ENCODE data around the gene MEI4.
A peak's percentile ranks its signal among the peaks of the same experiment; 100 is the strongest.
"Not testable (repeated sequence)": the region's sequence is repeated elsewhere in the genome, so short reads cannot be mapped to it uniquely, and the experiment has no call there.

MEI4 gene

GRCh38 chr6:77650098-77650663 lies 2.7 kb upstream of the MEI4 start:
- H3K4me3 ChIP-seq (replicated peaks in 1 of 2; ENCODE audit: low read depth in 2 of 2, low read length in 2 of 2) = no peak overlapping the region
- peak; percentile 24 for TF ChIP-seq CTCF (IDR thresholded peaks at IDR 0.05; ENCODE audit: low read depth, low read length)
- DNase-seq (ENCODE audit: low read depth in 2 of 2) = peak; percentile 1 to 17

- no peak for DNase-seq (ENCODE audit: low read depth in 2 of 2)
- no peak overlapping the region for H3K4me3 ChIP-seq (replicated peaks in 1 of 2; ENCODE audit: low read depth in 2 of 2, low read length in 2 of 2)
- no peak for TF ChIP-seq CTCF (IDR thresholded peaks at IDR 0.05; ENCODE audit: low read depth, low read length)
Measured at GRCh38 chr6:77653816-77654215, 977 bp downstream of the MEI4 start.

GRCh38 chr6:77655035-77655434 lies 2.2 kb downstream of the MEI4 start:
- H3K4me3 ChIP-seq (replicated peaks in 1 of 2; ENCODE audit: low read depth in 2 of 2, low read length in 2 of 2); DNase-seq (ENCODE audit: low read depth in 2 of 2): not testable (repeated sequence)

GRCh38 chr6:77656999-77657764 lies 4.3 kb downstream of the MEI4 start:
- H3K4me3 ChIP-seq (replicated peaks in 1 of 2; ENCODE audit: low read depth in 2 of 2, low read length in 2 of 2) = no peak overlapping the region
- DNase-seq (ENCODE audit: low read depth in 2 of 2) = no peak
- no peak for TF ChIP-seq CTCF (IDR thresholded peaks at IDR 0.05; ENCODE audit: low read depth, low read length)

GRCh38 chr6:77666340-77666739 lies 13.5 kb downstream of the MEI4 start:
- DNase-seq (ENCODE audit: low read depth in 2 of 2) = no peak
- TF ChIP-seq CTCF (IDR thresholded peaks at IDR 0.05; ENCODE audit: low read depth, low read length) = no peak
- H3K4me3 ChIP-seq (replicated peaks in 1 of 2; ENCODE audit: low read depth in 2 of 2, low read length in 2 of 2) = no peak overlapping the region

GRCh38 chr6:77666846-77667245 lies 14.0 kb downstream of the MEI4 start:
- H3K4me3 ChIP-seq (replicated peaks in 1 of 2; ENCODE audit: low read depth in 2 of 2, low read length in 2 of 2) = no peak overlapping the region
- DNase-seq (ENCODE audit: low read depth in 2 of 2) = no peak
- TF ChIP-seq CTCF (IDR thresholded peaks at IDR 0.05; ENCODE audit: low read depth, low read length) = no peak

- no peak for DNase-seq (ENCODE audit: low read depth in 2 of 2)
- TF ChIP-seq CTCF (IDR thresholded peaks at IDR 0.05; ENCODE audit: low read depth, low read length) = no peak
- no peak overlapping the region for H3K4me3 ChIP-seq (replicated peaks in 1 of 2; ENCODE audit: low read depth in 2 of 2, low read length in 2 of 2)
Measured at GRCh38 chr6:77669913-77670312, 17.1 kb downstream of the MEI4 start.
